ENCODE data around the gene TAMM41.
"Not testable (repeated sequence)": the region's sequence is repeated elsewhere in the genome, so short reads cannot be mapped to it uniquely, and the experiment has no call there.

DNA sequence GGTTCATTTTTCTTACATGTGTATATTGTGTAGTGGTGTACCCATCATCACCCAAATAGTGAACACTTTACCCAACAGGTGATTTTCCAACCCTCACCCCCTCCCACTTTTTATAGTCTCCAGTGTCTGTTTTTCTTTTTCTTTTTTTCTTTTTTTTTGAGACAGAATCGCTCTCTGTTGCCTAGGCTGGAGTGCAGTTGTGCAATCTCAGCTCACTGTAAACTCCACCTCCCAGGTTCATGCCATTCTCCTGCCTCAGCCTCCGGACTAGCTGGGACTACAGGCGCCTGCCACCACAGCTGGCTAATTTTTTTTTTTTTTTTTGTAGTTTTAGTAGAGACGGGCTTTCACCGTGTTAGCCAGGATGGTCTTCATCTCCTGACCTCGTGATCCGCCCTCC lies 74.8 kb downstream of the TAMM41 start:
- TF ChIP-seq, protein P1, sequence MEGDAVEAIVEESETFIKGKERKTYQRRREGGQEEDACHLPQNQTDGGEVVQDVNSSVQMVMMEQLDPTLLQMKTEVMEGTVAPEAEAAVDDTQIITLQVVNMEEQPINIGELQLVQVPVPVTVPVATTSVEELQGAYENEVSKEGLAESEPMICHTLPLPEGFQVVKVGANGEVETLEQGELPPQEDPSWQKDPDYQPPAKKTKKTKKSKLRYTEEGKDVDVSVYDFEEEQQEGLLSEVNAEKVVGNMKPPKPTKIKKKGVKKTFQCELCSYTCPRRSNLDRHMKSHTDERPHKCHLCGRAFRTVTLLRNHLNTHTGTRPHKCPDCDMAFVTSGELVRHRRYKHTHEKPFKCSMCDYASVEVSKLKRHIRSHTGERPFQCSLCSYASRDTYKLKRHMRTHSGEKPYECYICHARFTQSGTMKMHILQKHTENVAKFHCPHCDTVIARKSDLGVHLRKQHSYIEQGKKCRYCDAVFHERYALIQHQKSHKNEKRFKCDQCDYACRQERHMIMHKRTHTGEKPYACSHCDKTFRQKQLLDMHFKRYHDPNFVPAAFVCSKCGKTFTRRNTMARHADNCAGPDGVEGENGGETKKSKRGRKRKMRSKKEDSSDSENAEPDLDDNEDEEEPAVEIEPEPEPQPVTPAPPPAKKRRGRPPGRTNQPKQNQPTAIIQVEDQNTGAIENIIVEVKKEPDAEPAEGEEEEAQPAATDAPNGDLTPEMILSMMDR (IDR thresholded peaks at IDR 0.05), result not testable (repeated sequence)
- TF ChIP-seq ZFX (IDR thresholded peaks at IDR 0.05; ENCODE audit: borderline replicate concordance), result not testable (repeated sequence)
